Activated CD4-positive, CD25-positive, alpha-beta regulatory T cell treated with anti-CD3 and anti-CD28 coated beads, Interleukin-2, amount 50 U/mL, for 24 hours (primary cell): ENCODE results near the gene KAZN.
"Not testable (repeated sequence)": the region's sequence is repeated elsewhere in the genome, so short reads cannot be mapped to it uniquely, and the experiment has no call there.

Experiments used
- ATAC-seq, 2 donors: fragments of 150-1000 bp; cut with Tn5 transposase; one replicate each; pipeline ENCODE4 v1.10.0; 2021; ENCODE audit warnings: mild to moderate bottlenecking in 1 of 2, moderate library complexity in 1 of 2

KAZN gene

GRCh38 chr1:15124362-15125100 is 526.0 kb downstream of the KAZN start:
- ATAC-seq: no peak

DNA sequence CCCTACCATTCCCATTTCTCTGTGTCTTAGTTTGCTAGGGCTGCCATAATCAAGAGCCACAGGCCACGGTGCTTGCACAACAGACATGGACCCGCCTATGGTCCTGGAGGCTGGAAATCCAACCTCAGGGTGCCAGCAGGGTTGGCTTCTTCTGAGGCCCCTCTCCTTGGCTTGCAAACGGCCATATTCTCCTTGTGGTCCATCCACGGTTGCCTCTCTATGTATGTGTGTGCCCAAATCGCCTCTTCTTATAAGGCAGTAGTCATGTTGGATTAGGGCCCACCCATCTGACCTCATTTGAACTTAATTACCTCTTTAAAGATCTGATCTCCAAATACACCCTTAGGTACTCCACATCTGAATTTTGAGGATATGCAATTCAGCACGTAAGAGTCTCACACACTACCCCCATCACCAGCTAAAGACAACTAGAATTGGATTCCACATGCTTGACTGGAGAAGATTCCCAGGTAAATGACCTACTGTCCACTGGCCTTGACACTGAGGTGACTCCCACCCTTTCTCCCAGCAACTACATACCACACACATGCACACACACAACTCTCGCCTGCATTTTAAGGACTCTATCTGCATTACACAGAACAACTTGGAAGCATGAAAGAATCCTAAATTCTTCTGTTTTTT is 526.7 kb downstream of the KAZN start:
- no peak for ATAC-seq

DNA sequence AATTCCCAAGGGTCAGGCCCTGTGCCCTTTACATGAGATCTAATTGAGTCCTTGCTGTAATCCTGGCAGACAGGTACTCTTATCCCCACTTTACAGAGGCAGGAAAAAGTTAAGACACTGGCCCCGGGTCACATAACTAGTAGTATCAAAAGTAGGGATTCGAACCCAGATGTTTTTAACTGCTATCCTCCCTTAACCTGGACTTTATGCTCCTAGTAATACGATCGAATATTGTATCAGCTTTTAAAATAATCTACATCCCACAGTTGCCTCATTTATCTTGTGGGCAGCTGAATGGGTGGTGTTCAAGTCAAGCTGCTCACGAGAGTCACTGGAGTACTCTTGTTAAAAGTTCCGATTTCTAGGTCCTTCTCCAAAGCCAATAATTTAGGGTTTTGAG is 529.6 kb downstream of the KAZN start:
- ATAC-seq: no peak

GRCh38 chr1:15128520-15129313 is 530.2 kb downstream of the KAZN start:
- peak; percentile 81 to 89 for ATAC-seq

GRCh38 chr1:15129944-15130343 is 531.5 kb downstream of the KAZN start:
- ATAC-seq: no peak

GRCh38 chr1:15130607-15131006 is 532.1 kb downstream of the KAZN start:
- ATAC-seq: no peak

DNA sequence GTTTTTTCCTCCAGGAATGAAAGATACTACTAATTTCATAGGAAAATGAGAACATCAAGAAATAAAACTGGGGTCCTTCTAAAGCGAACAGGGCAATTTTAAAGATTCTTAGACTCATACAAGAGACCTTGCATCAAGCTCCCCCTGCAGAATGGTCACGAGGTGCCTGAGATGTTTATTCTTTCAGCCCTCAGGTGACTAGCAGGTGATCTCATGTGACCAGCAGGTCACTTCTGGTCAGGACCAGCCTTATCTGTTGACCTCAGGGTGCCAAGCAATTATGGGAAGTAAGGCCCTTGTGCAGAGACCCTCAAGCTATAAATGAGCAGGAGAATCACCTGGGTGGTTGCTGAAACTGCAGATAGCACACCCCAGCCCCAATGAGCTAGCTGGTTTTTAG is 534.5 kb downstream of the KAZN start:
- no peak for ATAC-seq

- no peak for ATAC-seq
Observed at GRCh38 chr1:15134285-15134684, 535.8 kb downstream of the KAZN start.

- ATAC-seq: not testable (repeated sequence)
Observed at GRCh38 chr1:15135604-15136003, 537.1 kb downstream of the KAZN start.

DNA sequence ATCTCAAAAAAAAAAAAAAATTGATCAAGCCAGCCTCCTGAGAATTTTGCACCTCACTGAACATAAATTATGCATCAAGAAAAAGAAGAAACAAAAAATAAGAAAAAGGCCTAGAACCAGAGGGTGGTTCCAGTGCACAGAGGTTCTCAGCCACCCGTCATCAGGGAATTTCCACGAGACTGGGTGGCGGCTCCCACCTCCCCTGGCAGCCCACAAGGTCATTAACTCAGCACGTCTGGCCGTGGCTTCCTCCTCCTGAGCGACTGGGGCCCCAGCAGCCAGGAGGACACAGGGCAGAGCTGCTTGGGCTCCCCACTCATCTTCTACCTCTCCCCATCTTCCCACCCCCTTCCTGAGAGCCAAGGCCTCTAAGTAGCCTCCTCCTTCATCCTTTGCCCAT is 539.3 kb downstream of the KAZN start:
- peak in 1 of 2 donors; percentile 24 for ATAC-seq

DNA sequence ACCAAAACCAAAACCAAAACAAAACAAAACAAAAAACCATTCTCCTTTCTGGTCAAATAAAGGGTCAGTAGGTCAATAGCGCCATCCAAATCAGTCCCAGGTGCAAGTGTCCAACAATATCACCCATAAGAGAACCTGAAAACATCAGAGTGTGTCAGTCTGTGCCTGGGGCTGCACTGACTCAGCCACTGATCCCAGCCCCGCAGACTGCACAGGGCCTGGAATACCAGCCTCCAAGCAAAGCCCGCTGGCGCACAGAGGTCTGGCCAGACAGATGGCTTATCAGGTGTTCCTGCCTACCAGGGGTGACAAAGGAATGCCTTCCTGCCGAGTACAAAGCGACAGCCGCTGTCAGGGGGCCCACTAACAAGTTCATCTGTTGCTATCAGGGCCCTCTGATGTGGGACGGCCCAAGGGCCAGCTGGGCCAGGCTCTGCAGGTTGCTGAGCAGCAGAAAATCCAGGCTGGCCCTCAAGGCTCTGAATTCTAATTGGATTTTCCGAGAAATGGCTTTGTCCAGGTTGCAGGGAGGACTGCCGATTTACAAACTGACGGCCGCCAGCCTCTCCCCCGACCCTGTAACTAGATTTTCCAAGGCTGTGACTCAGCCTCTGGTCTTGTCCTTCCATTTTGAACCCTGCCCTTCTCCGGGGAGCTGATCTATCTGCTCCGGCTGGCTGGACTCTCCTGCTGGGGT is 541.3 kb downstream of the KAZN start:
- ATAC-seq: no peak

- ATAC-seq: no peak
Observed at GRCh38 chr1:15141935-15142539, 543.6 kb downstream of the KAZN start.

DNA sequence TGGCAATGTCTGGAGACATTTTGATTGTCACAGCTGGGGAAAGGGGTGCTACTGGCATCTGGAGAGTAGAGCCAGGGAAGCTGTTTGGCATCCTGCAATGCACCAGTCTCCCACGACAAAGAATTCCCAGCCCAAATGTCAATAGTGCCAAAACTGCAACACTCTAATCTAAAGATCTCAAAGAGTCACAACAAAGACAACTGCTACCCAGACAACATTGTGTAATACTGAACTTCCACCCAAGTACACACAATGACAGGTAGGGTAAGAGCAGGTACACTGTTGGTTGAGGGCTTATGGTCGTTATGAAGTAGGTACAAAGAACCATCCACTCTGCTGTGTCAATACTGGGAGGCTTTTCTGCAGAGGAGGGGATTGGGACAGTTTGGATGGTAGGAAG is 546.8 kb downstream of the KAZN start:
- ATAC-seq: no peak

DNA sequence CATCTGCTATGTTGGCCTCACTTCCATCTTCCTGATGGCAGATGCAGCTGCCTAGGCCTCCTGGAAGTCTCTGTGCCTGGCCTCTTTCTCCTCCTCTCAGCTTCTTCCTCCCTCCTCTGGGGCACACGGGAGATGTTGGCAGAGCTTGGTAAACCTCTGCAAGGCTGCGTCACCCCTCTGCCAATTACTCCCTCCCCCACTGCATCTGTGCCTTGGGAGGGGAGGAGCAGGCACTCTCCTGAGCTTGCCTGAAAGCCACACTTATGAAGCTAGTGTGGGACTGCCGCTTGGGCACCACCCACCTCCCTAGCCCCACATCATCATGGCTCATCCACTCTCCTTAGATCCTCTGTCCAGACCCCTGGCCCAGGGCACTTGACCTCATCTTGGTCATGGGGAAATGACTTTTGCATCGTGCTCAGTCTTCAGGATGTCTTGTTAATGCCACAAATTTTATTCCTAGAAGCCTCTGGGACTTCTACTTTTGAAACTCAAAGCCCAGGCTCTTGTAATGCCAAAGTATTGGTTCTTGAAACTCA is 547.7 kb downstream of the KAZN start:
- ATAC-seq: no peak

- ATAC-seq: no peak
Observed at GRCh38 chr1:15146971-15147376, 548.5 kb downstream of the KAZN start.

DNA sequence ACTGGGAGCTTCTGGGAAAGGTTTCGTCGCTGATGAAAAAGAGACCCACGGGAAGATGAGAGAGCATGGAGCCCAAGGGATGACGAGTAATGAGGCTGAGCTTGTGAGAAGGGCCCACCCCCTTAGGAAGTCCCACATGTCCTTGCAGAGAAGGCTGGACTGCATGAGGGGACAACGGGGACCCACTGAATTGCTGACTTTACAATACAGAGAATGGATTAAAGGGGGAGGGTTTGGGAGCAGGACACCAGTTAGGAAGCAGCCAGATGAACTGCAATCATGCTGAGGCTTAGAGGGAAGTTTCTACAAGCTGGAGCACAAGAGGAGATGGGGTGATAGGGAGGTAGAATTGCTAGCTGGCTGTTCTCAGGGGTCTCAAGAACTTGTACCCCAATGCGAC is 549.5 kb downstream of the KAZN start:
- no peak for ATAC-seq

DNA sequence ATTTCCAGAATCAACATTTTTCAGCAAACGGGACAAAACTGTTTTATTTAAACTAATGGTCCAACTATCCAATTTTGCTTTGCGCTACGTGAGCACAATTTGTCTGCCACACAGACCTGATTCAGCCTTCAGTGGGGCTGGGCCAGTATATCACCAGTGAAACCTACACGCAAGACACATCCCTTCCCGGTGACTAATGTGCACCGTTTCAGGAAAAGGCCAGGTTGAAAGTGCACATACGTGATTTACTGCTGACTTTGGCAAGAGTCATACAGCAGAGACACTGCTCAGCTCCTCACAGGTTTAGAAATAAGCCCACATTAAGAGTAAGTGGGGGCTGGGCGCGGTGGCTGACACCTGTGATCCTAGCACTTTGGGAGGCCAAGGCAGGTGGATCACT is 550.0 kb downstream of the KAZN start:
- ATAC-seq: no peak

DNA sequence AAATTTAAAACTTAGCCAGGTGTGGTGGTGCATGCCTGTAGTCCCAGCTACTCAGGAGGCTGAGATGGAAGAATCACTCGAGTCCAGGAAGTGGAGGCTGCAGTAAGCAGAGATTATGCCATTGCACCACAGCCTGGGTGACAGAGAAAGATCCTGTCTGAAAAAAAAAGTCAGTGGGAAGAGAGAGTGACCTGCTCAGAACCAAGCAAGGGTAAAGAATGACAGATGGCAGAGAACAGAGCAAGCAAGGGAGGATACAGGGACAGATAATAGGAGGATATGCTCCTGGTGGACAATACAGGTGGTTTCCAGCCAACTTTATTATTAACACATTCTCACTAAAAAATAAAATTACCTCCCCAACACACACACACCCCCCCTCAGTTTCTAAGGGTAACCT is 550.5 kb downstream of the KAZN start:
- ATAC-seq: no peak

- ATAC-seq: no peak
Observed at GRCh38 chr1:15150376-15150775, 551.9 kb downstream of the KAZN start.

DNA sequence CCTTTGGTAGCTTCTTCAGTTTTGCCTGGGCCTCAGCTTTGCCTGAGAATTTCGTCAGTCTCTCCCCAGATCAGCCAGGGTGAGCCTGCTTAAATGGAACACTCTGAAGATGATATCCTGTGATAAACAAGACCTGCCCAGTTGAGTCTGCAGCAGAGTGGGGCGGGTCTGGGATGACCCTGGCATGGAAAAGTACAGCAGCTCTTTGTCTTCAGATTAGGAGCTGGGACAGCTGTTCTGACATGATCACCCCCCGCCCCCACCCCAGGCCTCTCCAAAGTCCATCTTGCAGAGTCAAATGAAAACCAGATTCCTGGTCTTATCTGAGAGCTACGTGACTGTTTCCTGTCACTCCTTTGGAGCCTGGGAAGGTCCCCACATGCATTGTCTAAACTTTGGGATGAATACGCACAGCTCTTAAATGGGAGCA is 552.9 kb downstream of the KAZN start:
- ATAC-seq: no peak

- no peak for ATAC-seq
Observed at GRCh38 chr1:15151871-15152270, 553.4 kb downstream of the KAZN start.
